Kasumi-1 (cell line): ENCODE measurements around the gene KLHL20.
"Not testable (repeated sequence)": the region's sequence is repeated elsewhere in the genome, so short reads cannot be mapped to it uniquely, and the experiment has no call there.

Source experiments
- DNase-seq, 2 experiments: peaks; one replicate each; lab custom pipeline; 2025; lab: John Stamatoyannopoulos, UW

KLHL20 gene

GRCh38 chr1:173749137-173749536 lies 34.4 kb downstream of the KLHL20 start:
- no peak for DNase-seq

- no peak for DNase-seq
Measured at GRCh38 chr1:173753830-173754229, 39.0 kb downstream of the KLHL20 start.

GRCh38 chr1:173757666-173758065 lies 42.9 kb downstream of the KLHL20 start:
- no peak for DNase-seq

- no peak for DNase-seq
Measured at GRCh38 chr1:173758110-173758509, 43.3 kb downstream of the KLHL20 start.

- DNase-seq = no peak
Measured at GRCh38 chr1:173758980-173759379, 44.2 kb downstream of the KLHL20 start.

- not testable (repeated sequence) for DNase-seq
Measured at GRCh38 chr1:173764331-173764730, 49.5 kb downstream of the KLHL20 start.

GRCh38 chr1:173768206-173768605 lies 53.4 kb downstream of the KLHL20 start:
- no peak for DNase-seq

- DNase-seq = no peak
Measured at GRCh38 chr1:173768827-173769226, 54.0 kb downstream of the KLHL20 start.

GRCh38 chr1:173770330-173770729 lies 55.5 kb downstream of the KLHL20 start:
- not testable (repeated sequence) for DNase-seq

GRCh38 chr1:173771560-173771959 lies 56.8 kb downstream of the KLHL20 start:
- DNase-seq = no peak

- peak; percentile 21 to 29 for DNase-seq
Measured at GRCh38 chr1:173775578-173776226, 60.9 kb downstream of the KLHL20 start.

- DNase-seq = no peak
Measured at GRCh38 chr1:173779936-173780335, 65.2 kb downstream of the KLHL20 start.

- no peak for DNase-seq
Measured at GRCh38 chr1:173784997-173785396, 70.2 kb downstream of the KLHL20 start.

GRCh38 chr1:173789841-173790240 lies 75.1 kb downstream of the KLHL20 start:
- no peak for DNase-seq

GRCh38 chr1:173798078-173798477 lies 83.3 kb downstream of the KLHL20 start:
- no peak for DNase-seq

GRCh38 chr1:173799995-173800394 lies 85.2 kb downstream of the KLHL20 start:
- DNase-seq = not testable (repeated sequence)

GRCh38 chr1:173802961-173803360 lies 88.2 kb downstream of the KLHL20 start:
- no peak for DNase-seq

GRCh38 chr1:173813654-173814053 lies 98.9 kb downstream of the KLHL20 start:
- DNase-seq = not testable (repeated sequence)

GRCh38 chr1:173818459-173818858 lies 103.7 kb downstream of the KLHL20 start:
- no peak for DNase-seq

GRCh38 chr1:173821680-173822079 lies 106.9 kb downstream of the KLHL20 start:
- DNase-seq = no peak

GRCh38 chr1:173823781-173824314 lies 109.1 kb downstream of the KLHL20 start:
- peak in 1 of 2 experiments; percentile 87 for DNase-seq

GRCh38 chr1:173824315-173825081 lies 109.7 kb downstream of the KLHL20 start, which contains the start of the genes CENPL and DARS2:
Gene CENPL, minus strand, starts transcription at chr1:173824883. Its CDS starts 13,584 bp downstream, at chr1:173811299.
Gene DARS2, plus strand, starts transcription at chr1:173824673. Its CDS starts 557 bp downstream, at chr1:173825230.
- DNase-seq = peak; percentile 97 to 98

- DNase-seq = no peak
Measured at GRCh38 chr1:173827611-173828010, 112.8 kb downstream of the KLHL20 start.
